GM21717 (cell line): ENCODE data around the gene EPX.

Experiments used
- ATAC-seq: cut with Tn5 transposase; IDR thresholded peaks from one replicate; pipeline ENCODE4 v1.9.1; 2021; ENCODE audit warnings: mild to moderate bottlenecking, moderate library complexity; ENCODE audit not compliant: unreplicated experiment

Gene EPX

GRCh38 chr17:58224315-58224714 lies 31.8 kb downstream of the EPX start:
- no peak for ATAC-seq

- ATAC-seq: no peak
Observed at GRCh38 chr17:58227733-58228132, 35.2 kb downstream of the EPX start.

- no peak for ATAC-seq
Observed at GRCh38 chr17:58228679-58229078, 36.2 kb downstream of the EPX start.

- no peak for ATAC-seq
Observed at GRCh38 chr17:58229384-58229783, 36.9 kb downstream of the EPX start.

- no peak for ATAC-seq
Observed at GRCh38 chr17:58229881-58230280, 37.4 kb downstream of the EPX start.

GRCh38 chr17:58231641-58232040 lies 39.1 kb downstream of the EPX start:
- ATAC-seq: no peak

- peak; percentile 61 for ATAC-seq
Observed at GRCh38 chr17:58232707-58233156, 40.2 kb downstream of the EPX start.

GRCh38 chr17:58233543-58233942 lies 41.0 kb downstream of the EPX start:
- ATAC-seq: no peak

- no peak for ATAC-seq
Observed at GRCh38 chr17:58234512-58234911, 42.0 kb downstream of the EPX start.

- no peak for ATAC-seq
Observed at GRCh38 chr17:58235821-58236220, 43.3 kb downstream of the EPX start.

- no peak for ATAC-seq
Observed at GRCh38 chr17:58236394-58236793, 43.9 kb downstream of the EPX start.

- no peak for ATAC-seq
Observed at GRCh38 chr17:58238147-58238634, 45.7 kb downstream of the EPX start, which contains the start of gene LPO. TSS of gene LPO (plus strand) at chr17:58238584. CDS start at chr17:58242980, 4,396 bp downstream.

GRCh38 chr17:58239987-58240386 lies 47.5 kb downstream of the EPX start:
- no peak for ATAC-seq

- no peak for ATAC-seq
Observed at GRCh38 chr17:58242171-58242784, 49.8 kb downstream of the EPX start.

GRCh38 chr17:58244963-58245362 lies 52.4 kb downstream of the EPX start:
- no peak for ATAC-seq

GRCh38 chr17:58245428-58246103 lies 53.0 kb downstream of the EPX start:
- ATAC-seq: no peak

- ATAC-seq: no peak
Observed at GRCh38 chr17:58246104-58246740, 53.7 kb downstream of the EPX start.

- no peak for ATAC-seq
Observed at GRCh38 chr17:58246781-58247180, 54.3 kb downstream of the EPX start.

GRCh38 chr17:58247511-58248363 lies 55.2 kb downstream of the EPX start:
- ATAC-seq: no peak

GRCh38 chr17:58248955-58249269 lies 56.4 kb downstream of the EPX start:
- no peak for ATAC-seq
